Measurements from ENCODE around the gene PIGZ.

The PIGZ gene

GRCh38 chr3:196903740-196904139 is 64.9 kb downstream of the PIGZ start:
- DNase-seq (ENCODE audit: low read depth): no peak

GRCh38 chr3:196902296-196902695 is 66.3 kb downstream of the PIGZ start:
- DNase-seq (ENCODE audit: low read depth): no peak

DNA sequence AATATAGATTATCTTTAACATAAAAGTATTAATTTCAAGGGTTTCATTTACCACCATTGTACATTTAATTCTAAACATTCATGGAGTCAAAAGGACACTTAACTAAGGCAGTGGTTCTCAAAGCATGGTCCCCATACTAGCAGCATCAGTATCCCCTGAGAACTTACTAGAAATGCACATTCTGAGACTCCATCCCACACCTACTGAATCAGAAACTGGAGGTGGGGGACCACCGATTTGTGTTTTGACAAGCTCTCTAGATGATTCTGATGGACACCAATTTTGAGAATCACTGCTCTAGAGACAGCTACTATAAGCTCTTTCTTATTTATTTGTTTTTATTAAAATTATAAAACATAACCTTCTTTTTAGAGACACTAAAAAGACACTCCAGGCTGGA is 66.9 kb downstream of the PIGZ start:
- no peak for DNase-seq (ENCODE audit: low read depth)

Measured in GM04503 (cell line).